Endodermal cell (in vitro differentiated cells): ENCODE results near the gene NAE1. TPM values are rescaled to one million over a fixed set of nuclear protein-coding genes. Genes with fewer than 3 reads are reported as not detected.
A peak's percentile ranks its signal among the peaks of the same experiment; 100 is the strongest.

Experiments
- DNase-seq: peaks from one replicate; pipeline ENCODE4 v3.0.0-alpha.2; 2017
- H3K27ac ChIP-seq: 2 replicates; pipeline ENCODE4 v1.5.1; 2013; ENCODE audit warnings: mild to moderate bottlenecking, low read depth, low read length, moderate library complexity
- H3K27me3 ChIP-seq: 2 replicates; pipeline ENCODE4 v1.6.1; 2013; ENCODE audit warnings: mild to moderate bottlenecking, low read length, moderate library complexity; ENCODE audit not compliant: insufficient read depth, control insufficient read depth, poor library complexity, severe bottlenecking
- H3K36me3 ChIP-seq: 2 replicates; pipeline ENCODE4 v1.7.0; 2013; ENCODE audit warnings: mild to moderate bottlenecking, low read length, moderate library complexity; ENCODE audit not compliant: control insufficient read depth, insufficient read depth
- H3K4me1 ChIP-seq: one replicate; pipeline ENCODE4 v1.7.0; 2013; ENCODE audit warnings: low read length; ENCODE audit not compliant: control insufficient read depth, insufficient read depth
- H3K4me3 ChIP-seq: 2 replicates; pipeline ENCODE4 v1.5.1; 2013; ENCODE audit warnings: mild to moderate bottlenecking, low read length, moderate library complexity
- H3K9ac ChIP-seq: 2 replicates; pipeline ENCODE4 v1.6.1; 2013; ENCODE audit warnings: mild to moderate bottlenecking, low read length, moderate library complexity; ENCODE audit not compliant: poor library complexity, severe bottlenecking; ENCODE audit errors: extremely low read depth
- H3K9me3 ChIP-seq: 2 replicates; pipeline ENCODE4 v1.6.1; 2013; ENCODE audit warnings: mild to moderate bottlenecking, low read length, moderate library complexity; ENCODE audit not compliant: control insufficient read depth
- H3K27ac Mint-ChIP-seq: 2 replicates; pipeline ENCODE4 v1.8.0; 2020; ENCODE audit warnings: mixed read lengths
- H3K27me3 Mint-ChIP-seq: 2 replicates; pipeline ENCODE4 v1.8.0; 2021; ENCODE audit warnings: mild to moderate bottlenecking, mixed read lengths; ENCODE audit not compliant: insufficient read depth
- H3K36me3 Mint-ChIP-seq: 2 replicates; pipeline ENCODE4 v1.8.0; 2020; ENCODE audit warnings: low read depth, mixed read lengths
- H3K4me1 Mint-ChIP-seq: 2 replicates; pipeline ENCODE4 v1.8.0; 2020; ENCODE audit warnings: mixed read lengths
- H3K4me3 Mint-ChIP-seq: 2 replicates; pipeline ENCODE4 v1.8.0; 2020; ENCODE audit warnings: mild to moderate bottlenecking, moderate library complexity, mixed read lengths
- H3K9me3 Mint-ChIP-seq: 2 replicates; pipeline ENCODE4 v1.8.0; 2020; ENCODE audit warnings: mild to moderate bottlenecking, mixed read lengths
- CTCF ChIP-seq: fragments of 200-600 bp; sonication (generic); conservative IDR thresholded peaks from 2 replicates; pipeline ENCODE4 v1.5.0; 2021; ENCODE audit warnings: antibody characterized with exemption, mild to moderate bottlenecking
- WGBS, 2 experiments: methylation state at CpG; one replicate each; pipeline versions ENCODE4 v1.1.5 to v1.1.7; 2013; ENCODE audit warnings: missing lambda C conversion rate in 2 of 2, mixed read lengths in 1 of 2; ENCODE audit not compliant: insufficient coverage in 1 of 2, insufficient read length in 1 of 2; 5-methylcytosine and 5-hydroxymethylcytosine counted together
- total RNA-seq, 2 donors: library from RNA; stranded (reverse); fragmentation: NEBNext Ultra II Directional in 1 of 2; extraction: Animal tissue kit (Norgen Biotek cat#: 25700) in 1 of 2; gene quantifications; 2 replicates in 1 of 2; 3 replicates in 1 of 2; pipeline ENCODE4 v1.2.1, GENCODE V29; 2021

Gene NAE1
- total RNA-seq, 2 donors from 2014 or later = 129 to 166 TPM

DNA sequence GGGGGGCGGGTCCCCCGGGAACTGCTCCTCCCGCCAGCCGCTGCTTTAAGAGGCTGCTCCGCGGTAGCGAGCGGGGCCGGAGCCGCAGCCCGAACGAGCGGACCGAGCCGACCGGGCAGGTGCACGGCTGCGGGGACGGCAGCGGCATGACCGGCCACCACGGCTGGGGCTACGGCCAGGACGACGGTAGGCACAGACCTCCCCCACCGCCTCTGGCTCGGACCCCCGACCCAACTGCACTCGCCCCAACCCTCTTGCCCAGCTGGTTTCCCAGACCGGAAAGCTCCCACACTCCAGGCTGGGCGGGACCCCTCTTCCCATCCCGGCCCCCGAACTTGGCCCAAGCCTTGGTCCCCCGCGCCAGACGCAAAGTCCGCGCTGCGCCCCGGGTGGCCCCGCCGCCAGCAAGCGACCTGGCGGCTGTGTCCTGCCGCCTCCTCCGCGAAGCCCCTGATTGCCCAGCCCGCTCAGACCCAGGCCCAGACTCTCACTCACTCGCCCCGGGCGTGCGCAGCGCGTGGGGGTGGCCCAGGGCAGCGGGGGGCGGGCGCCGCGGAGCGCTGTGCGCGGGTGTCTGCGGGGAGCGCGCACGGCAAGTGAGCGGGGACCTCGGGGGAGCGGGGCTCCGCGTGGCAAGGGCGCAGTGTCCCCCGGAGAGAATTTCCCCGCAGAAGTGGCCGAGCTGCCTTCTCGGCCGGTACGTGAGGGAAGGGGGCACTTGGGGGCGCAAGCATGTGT is 13.7 kb upstream of the NAE1 start, which contains the start of gene CA7:
Gene CA7 (plus strand): TSS at position 73 of the 738 bp plus-strand sequence. CDS start 74 bp downstream, at position 147.
- peak; percentile 76 for DNase-seq
- Histone ChIP-seq H3K27me3 (peaks cover 87% of the 10 kb centered on the region), H3K9ac (no peak within 1 kb of the TSS), H3K36me3 (no peaks in the 10 kb centered on the region), H3K27ac (no peak within 1 kb of the TSS), H3K9me3 (no peaks in the 10 kb centered on the region), H3K4me1 (no peaks in the 10 kb centered on the region), H3K4me3 (peak within 1 kb of the TSS; percentile 69)
- peaks cover 82% of the 10 kb centered on the region for H3K27me3 Mint-ChIP-seq
- H3K4me1 Mint-ChIP-seq = peaks cover 2% of the 10 kb centered on the region
- H3K27ac Mint-ChIP-seq = no peak within 1 kb of the TSS
- H3K4me3 Mint-ChIP-seq = peak within 1 kb of the TSS; percentile 57
- no peaks in the 10 kb centered on the region for H3K36me3 Mint-ChIP-seq
- no peaks in the 10 kb centered on the region for H3K9me3 Mint-ChIP-seq
- 3 to 6% methylated on average over 35 to 79 of the region's 79 CpGs for WGBS, 2 experiments
- TF ChIP-seq CTCF = no peak

DNA sequence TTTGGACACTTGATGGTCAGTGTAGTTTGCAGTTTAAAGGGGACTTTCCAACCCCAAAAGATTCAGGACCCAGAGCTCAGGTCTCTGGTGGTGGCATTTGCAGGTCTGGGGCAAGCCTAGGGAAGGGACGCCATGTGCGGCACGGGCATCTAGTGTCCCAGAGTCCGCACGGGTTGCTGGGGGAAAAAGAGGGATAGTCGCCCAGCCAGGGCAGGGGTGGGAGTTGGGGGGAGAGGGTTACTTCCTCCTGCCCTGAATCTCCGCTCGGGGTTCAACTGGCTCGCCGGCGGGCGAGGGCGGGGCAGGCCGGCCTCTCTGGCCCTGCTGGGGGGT is 13.2 kb upstream of the NAE1 start:
- 23% methylated on average over 13 of the region's 14 CpGs; no CpG with 5 or more reads in 1 of the 2 experiments for WGBS, 2 experiments
- peaks cover 87% of the 10 kb centered on the region for H3K27me3 Mint-ChIP-seq
- no peak for TF ChIP-seq CTCF
- Histone ChIP-seq H3K36me3 (no peaks in the 10 kb centered on the region), H3K27me3 (peaks cover 89% of the 10 kb centered on the region), H3K4me1 (no peaks in the 10 kb centered on the region), H3K9me3 (no peaks in the 10 kb centered on the region), H3K4me3 (peak overlapping the region; percentile 69), H3K27ac (no peak overlapping the region), H3K9ac (no peak overlapping the region)
- no peaks in the 10 kb centered on the region for H3K36me3 Mint-ChIP-seq
- H3K4me3 Mint-ChIP-seq = peak overlapping the region; percentile 57
- H3K4me1 Mint-ChIP-seq = peaks cover 2% of the 10 kb centered on the region
- DNase-seq = no peak
- H3K9me3 Mint-ChIP-seq = no peaks in the 10 kb centered on the region
- no peak overlapping the region for H3K27ac Mint-ChIP-seq

DNA sequence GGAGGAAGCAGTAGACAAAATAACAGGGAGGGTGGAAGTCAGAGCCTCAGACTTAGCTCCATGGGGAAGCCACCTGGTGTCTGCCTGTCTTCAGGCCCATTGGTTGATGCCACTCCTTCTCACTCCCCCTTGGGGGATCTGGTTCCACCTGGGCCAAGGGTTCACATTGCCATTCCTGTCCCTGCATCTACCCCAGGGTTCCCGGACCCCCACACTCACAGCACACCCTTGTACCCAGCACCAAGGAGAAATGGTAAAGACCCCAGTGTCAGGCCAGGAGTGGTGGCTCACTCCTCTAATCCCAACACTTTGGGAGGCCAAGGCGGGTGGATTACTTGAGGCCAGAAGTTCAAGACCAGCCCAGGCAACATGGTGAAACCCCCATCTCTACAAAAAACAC is 12.4 kb upstream of the NAE1 start:
- H3K4me1 Mint-ChIP-seq = peaks cover 2% of the 10 kb centered on the region
- H3K4me3 Mint-ChIP-seq = no peak overlapping the region
- H3K27ac Mint-ChIP-seq = no peak overlapping the region
- H3K27ac ChIP-seq = no peak overlapping the region
- H3K27me3 ChIP-seq = peaks cover 84% of the 10 kb centered on the region
- 86% methylated on average over 2 of the region's 2 CpGs; no CpG with 5 or more reads in 1 of the 2 experiments for WGBS, 2 experiments
- no peaks in the 10 kb centered on the region for H3K36me3 Mint-ChIP-seq
- H3K9me3 ChIP-seq = no peaks in the 10 kb centered on the region
- H3K27me3 Mint-ChIP-seq = peaks cover 88% of the 10 kb centered on the region
- H3K36me3 ChIP-seq = no peaks in the 10 kb centered on the region
- TF ChIP-seq CTCF = no peak
- no peak for DNase-seq
- H3K4me1 ChIP-seq = no peaks in the 10 kb centered on the region
- H3K9ac ChIP-seq = no peak overlapping the region
- H3K4me3 ChIP-seq = no peak overlapping the region
- H3K9me3 Mint-ChIP-seq = peaks cover under 1% of the 10 kb centered on the region
